ENCODE data around the gene ARF3.
"Not testable (repeated sequence)": the region's sequence is repeated elsewhere in the genome, so short reads cannot be mapped to it uniquely, and the experiment has no call there.

Gene ARF3

GRCh38 chr12:48932878-48933277 is 24.4 kb downstream of the ARF3 start:
- DNase-seq (ENCODE audit: low read depth in 2 of 3, low spot score in 2 of 3) = no peak

GRCh38 chr12:48930475-48930874 is 26.8 kb downstream of the ARF3 start:
- no peak for DNase-seq (ENCODE audit: low read depth in 2 of 3, low spot score in 2 of 3)

GRCh38 chr12:48929551-48929950 is 27.7 kb downstream of the ARF3 start:
- no peak for DNase-seq (ENCODE audit: low read depth in 2 of 3, low spot score in 2 of 3)

- no peak for DNase-seq (ENCODE audit: low read depth in 2 of 3, low spot score in 2 of 3)
Observed at GRCh38 chr12:48927261-48927660, 30.0 kb downstream of the ARF3 start.

- peak; percentile 49 to 58 (median 55) for DNase-seq (ENCODE audit: low read depth in 2 of 3, low spot score in 2 of 3)
Observed at GRCh38 chr12:48925304-48926011, 31.8 kb downstream of the ARF3 start, which contains the start of gene FKBP11. Gene FKBP11 (minus strand): TSS chr12:48925492. CDS start chr12:48925428, 64 bp downstream.

- peak; percentile 44 to 69 (median 60) for DNase-seq (ENCODE audit: low read depth in 2 of 3, low spot score in 2 of 3)
Observed at GRCh38 chr12:48924617-48925303, 32.5 kb downstream of the ARF3 start.

- DNase-seq (ENCODE audit: low read depth in 2 of 3, low spot score in 2 of 3) = no peak
Observed at GRCh38 chr12:48923117-48923516, 34.2 kb downstream of the ARF3 start.

- DNase-seq (ENCODE audit: low read depth in 2 of 3, low spot score in 2 of 3) = no peak
Observed at GRCh38 chr12:48917857-48918537, 39.3 kb downstream of the ARF3 start.

- DNase-seq (ENCODE audit: low read depth in 2 of 3, low spot score in 2 of 3) = no peak
Observed at GRCh38 chr12:48910196-48910595, 47.1 kb downstream of the ARF3 start.

GRCh38 chr12:48909698-48910097 is 47.6 kb downstream of the ARF3 start:
- not testable (repeated sequence) for DNase-seq (ENCODE audit: low read depth in 2 of 3, low spot score in 2 of 3)

- no peak for DNase-seq (ENCODE audit: low read depth in 2 of 3, low spot score in 2 of 3)
Observed at GRCh38 chr12:48907245-48907644, 50.0 kb downstream of the ARF3 start.

GRCh38 chr12:48903982-48904411 is 53.3 kb downstream of the ARF3 start:
- peak; percentile 49 to 68 (median 52) for DNase-seq (ENCODE audit: low read depth in 2 of 3, low spot score in 2 of 3)

- no peak for DNase-seq (ENCODE audit: low read depth in 2 of 3, low spot score in 2 of 3)
Observed at GRCh38 chr12:48903363-48903981, 53.8 kb downstream of the ARF3 start.

- DNase-seq (ENCODE audit: low read depth in 2 of 3, low spot score in 2 of 3) = no peak
Observed at GRCh38 chr12:48901278-48901677, 56.0 kb downstream of the ARF3 start.

GRCh38 chr12:48899651-48900050 is 57.6 kb downstream of the ARF3 start:
- DNase-seq (ENCODE audit: low read depth in 2 of 3, low spot score in 2 of 3) = no peak

GRCh38 chr12:48894271-48894670 is 63.0 kb downstream of the ARF3 start:
- DNase-seq (ENCODE audit: low read depth in 2 of 3, low spot score in 2 of 3) = no peak

- peak; percentile 37 to 64 (median 60) for DNase-seq (ENCODE audit: low read depth in 2 of 3, low spot score in 2 of 3)
Observed at GRCh38 chr12:48890657-48891418, 66.4 kb downstream of the ARF3 start.

GRCh38 chr12:48889679-48890078 is 67.6 kb downstream of the ARF3 start:
- DNase-seq (ENCODE audit: low read depth in 2 of 3, low spot score in 2 of 3) = no peak

Measured in activated CD8-positive, alpha-beta memory T cell treated with anti-CD3 and anti-CD28 coated beads for 48 hours (primary cell).